SK-N-SH (cell line): ENCODE data around the gene VPS4B.

ENCODE experiments used
- CTCF ChIP-seq: fragments of 200-600 bp; sonication (generic); IDR thresholded peaks from 2 replicates; pipeline ENCODE4 v1.6.1; 2017; ENCODE audit warnings: antibody characterized with exemption, mild to moderate bottlenecking, moderate library complexity
- ELF1 ChIP-seq: IDR thresholded peaks from 2 replicates; pipeline ENCODE4 v1.4.0; 2012
- EP300 ChIP-seq, 2 experiments: IDR thresholded peaks; 2 replicates each; pipeline versions ENCODE4 v1.4.0 to v1.6.1; 2012; ENCODE audit warnings: borderline replicate concordance in 1 of 2, low read depth in 1 of 2, low read length in 1 of 2
- EZH2phosphoT487 ChIP-seq: fragments of 200-600 bp; sonication (generic); IDR thresholded peaks from 2 replicates; pipeline ENCODE4 v1.6.1; 2017; ENCODE audit warnings: low read depth, mixed run types, mild to moderate bottlenecking, antibody characterized with exemption, moderate library complexity, borderline replicate concordance
- FOXM1 ChIP-seq: IDR thresholded peaks from 2 replicates; pipeline ENCODE4 v1.4.0; 2012; ENCODE audit warnings: low read depth, mild to moderate bottlenecking
- NRF1 ChIP-seq: IDR thresholded peaks from 2 replicates; pipeline ENCODE4 v1.6.1; 2012; ENCODE audit warnings: low read depth, mild to moderate bottlenecking, low read length
- PBX3 ChIP-seq: IDR thresholded peaks from 2 replicates; pipeline ENCODE4; 2012
- REST ChIP-seq: IDR thresholded peaks from 2 replicates; pipeline ENCODE4 v1.6.1; 2012; ENCODE audit warnings: mild to moderate bottlenecking, low read depth, low read length, moderate library complexity
- SMC3 ChIP-seq: IDR thresholded peaks from 2 replicates; pipeline ENCODE4 v1.6.1; 2012; ENCODE audit warnings: low read depth, low read length, improper control_type of control experiment
- TAF1 ChIP-seq: IDR thresholded peaks from 2 replicates; pipeline ENCODE4 v1.6.1; 2012; ENCODE audit warnings: low read depth, mild to moderate bottlenecking, low read length, moderate library complexity, borderline replicate concordance
- TEAD4 ChIP-seq: IDR thresholded peaks from 2 replicates; pipeline ENCODE4 v1.4.0; 2012; ENCODE audit warnings: mild to moderate bottlenecking, borderline replicate concordance; ENCODE audit not compliant: insufficient read depth
- USF1 ChIP-seq: IDR thresholded peaks from 2 replicates; pipeline ENCODE4 v1.4.0; 2012; ENCODE audit warnings: low read depth, borderline replicate concordance
- USF2 ChIP-seq: fragments of 150-350 bp; IDR thresholded peaks from 2 replicates; pipeline ENCODE4 v1.6.1; 2017; ENCODE audit warnings: antibody characterized with exemption, low read length, low read depth, borderline replicate concordance
- ZBTB33 ChIP-seq: IDR thresholded peaks from 2 replicates; pipeline ENCODE4 v1.4.0; 2012; ENCODE audit warnings: low read depth, borderline replicate concordance

- TF ChIP-seq ZBTB33 (no peak), EP300 (IDR thresholded peaks at IDR 0.05; ENCODE audit: borderline replicate concordance in 1 of 2, low read depth in 1 of 2, low read length in 1 of 2) (no peak), PBX3 (no peak), NRF1 (no peak), REST (no peak), CTCF (no peak), ELF1 (no peak), SMC3 (no peak), EZH2phosphoT487 (no peak), USF2 (no peak), FOXM1 (no peak), TAF1 (no peak), USF1 (no peak), TEAD4 (no peak)
Observed at GRCh38 chr18:63457977-63458376, 35.7 kb upstream of the VPS4B start.
